Measurements from ENCODE around the gene SEBOX.

Gene SEBOX

GRCh38 chr17:28338056-28338768 is 26.8 kb downstream of the SEBOX start:
- peak; percentile 83 for DNase-seq

- DNase-seq: peak; percentile 95
These were observed 28.8 kb downstream of the SEBOX start for GRCh38 chr17:28335959-28336871.

GRCh38 chr17:28335201-28335958 is 29.6 kb downstream of the SEBOX start, which contains the start of the genes IFT20 and TNFAIP1:
Gene IFT20, minus strand, starts transcription at chr17:28335472. Its CDS starts 3,487 bp downstream, at chr17:28331985.
Gene TNFAIP1, plus strand, starts transcription at chr17:28335761. Its CDS starts 3,761 bp downstream, at chr17:28339522.
- peak; percentile 100 for DNase-seq

- DNase-seq: no peak
These were observed 30.3 kb downstream of the SEBOX start for GRCh38 chr17:28334666-28335200.

GRCh38 chr17:28334171-28334570 is 30.8 kb downstream of the SEBOX start:
- no peak for DNase-seq

- DNase-seq: peak; percentile 38
These were observed 31.8 kb downstream of the SEBOX start for GRCh38 chr17:28333083-28333746.

GRCh38 chr17:28331891-28332420 is 33.0 kb downstream of the SEBOX start:
- DNase-seq: no peak

- DNase-seq: no peak
These were observed 34.3 kb downstream of the SEBOX start for GRCh38 chr17:28330671-28331070.

- peak; percentile 39 for DNase-seq
These were observed 36.7 kb downstream of the SEBOX start for GRCh38 chr17:28328325-28328724.

GRCh38 chr17:28327709-28328108 is 37.3 kb downstream of the SEBOX start:
- DNase-seq: no peak

- no peak for DNase-seq
These were observed 37.9 kb downstream of the SEBOX start for GRCh38 chr17:28327031-28327607.

- DNase-seq: no peak
These were observed 38.9 kb downstream of the SEBOX start for GRCh38 chr17:28326114-28326513.

- DNase-seq: no peak
These were observed 39.8 kb downstream of the SEBOX start for GRCh38 chr17:28325211-28325610.

GRCh38 chr17:28324781-28325180 is 40.2 kb downstream of the SEBOX start:
- no peak for DNase-seq

GRCh38 chr17:28324267-28324745 is 40.7 kb downstream of the SEBOX start:
- no peak for DNase-seq

- DNase-seq: no peak
These were observed 44.6 kb downstream of the SEBOX start for GRCh38 chr17:28320215-28321061.

- DNase-seq: no peak
These were observed 45.4 kb downstream of the SEBOX start for GRCh38 chr17:28319598-28319935.

- peak; percentile 98 for DNase-seq
These were observed 46.0 kb downstream of the SEBOX start, which contains the start of gene TMEM97 for GRCh38 chr17:28318759-28319597. Gene TMEM97, plus strand, starts transcription at chr17:28319200. Its CDS starts 40 bp downstream, at chr17:28319240.
